ENCODE data around the gene MEGF11.
"Not testable (repeated sequence)": the region's sequence is repeated elsewhere in the genome, so short reads cannot be mapped to it uniquely, and the experiment has no call there.

MEGF11 gene

GRCh38 chr15:66019826-66020398 is 233.6 kb downstream of the MEGF11 start:
- DNase-seq: no peak

DNA sequence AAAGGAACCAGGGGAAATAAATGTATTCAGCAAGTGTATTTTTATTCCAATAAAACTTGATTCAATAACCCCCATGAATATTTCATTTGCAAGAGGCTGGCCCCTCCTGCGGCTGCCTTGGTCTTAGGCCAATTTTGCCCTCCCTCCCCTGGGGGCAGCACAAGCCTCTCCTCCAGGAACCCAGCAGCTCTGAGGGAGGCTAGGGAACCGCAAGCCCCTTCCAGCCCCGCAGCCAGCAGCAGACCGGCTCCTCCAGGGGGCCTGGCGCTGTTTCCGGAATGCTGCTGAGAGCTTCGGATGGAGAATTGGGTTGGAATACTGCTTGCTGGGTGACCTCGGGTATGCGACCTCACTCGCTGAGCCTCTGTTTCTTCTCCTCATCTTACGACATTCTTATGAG is 234.2 kb downstream of the MEGF11 start:
- DNase-seq: no peak

DNA sequence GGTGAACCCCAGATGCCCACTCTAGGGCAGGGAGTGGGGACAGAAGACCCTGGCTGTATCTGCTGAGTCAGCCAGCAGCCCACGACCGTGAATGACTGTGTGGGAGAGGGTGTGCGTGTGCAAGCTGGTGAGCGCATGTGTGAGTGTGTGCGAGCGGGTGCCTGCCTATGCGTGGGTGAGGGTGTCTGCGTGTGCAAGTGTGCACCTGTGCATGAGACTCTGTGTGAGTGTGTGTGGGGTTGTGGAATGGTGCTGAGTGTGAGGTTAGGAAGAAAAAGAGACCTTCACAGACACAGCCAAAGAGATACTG is 235.1 kb downstream of the MEGF11 start:
- DNase-seq: no peak

GRCh38 chr15:66017792-66018487 is 235.6 kb downstream of the MEGF11 start:
- no peak for DNase-seq

- no peak for DNase-seq
Measured at GRCh38 chr15:66017000-66017399, 236.6 kb downstream of the MEGF11 start.

GRCh38 chr15:66016199-66016598 is 237.4 kb downstream of the MEGF11 start:
- no peak for DNase-seq

DNA sequence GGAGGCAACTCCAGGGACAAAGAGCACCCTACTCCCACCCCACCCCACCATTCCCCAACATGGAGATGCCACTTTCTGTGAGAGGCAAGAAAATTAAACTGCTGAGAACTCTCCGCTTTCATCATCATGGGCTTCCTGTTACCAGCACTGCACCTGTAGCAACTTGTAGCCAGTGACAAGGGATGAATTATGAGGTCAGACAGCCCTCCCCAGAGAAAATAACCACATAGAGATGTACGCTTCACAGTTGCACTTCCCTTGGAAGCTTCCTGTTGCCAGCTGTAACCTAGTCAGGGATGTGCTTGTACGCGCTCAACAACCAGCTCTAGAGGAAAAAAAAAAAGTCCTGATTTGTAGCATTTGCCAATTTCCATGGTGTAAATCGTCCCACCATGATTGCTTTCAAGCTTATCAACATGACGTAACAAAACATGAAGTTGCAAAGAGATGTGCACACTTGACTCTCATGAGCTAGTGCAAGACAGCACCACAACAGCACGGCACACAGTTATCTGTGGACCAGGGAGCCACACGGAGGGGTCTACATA is 238.8 kb downstream of the MEGF11 start:
- DNase-seq: no peak

DNA sequence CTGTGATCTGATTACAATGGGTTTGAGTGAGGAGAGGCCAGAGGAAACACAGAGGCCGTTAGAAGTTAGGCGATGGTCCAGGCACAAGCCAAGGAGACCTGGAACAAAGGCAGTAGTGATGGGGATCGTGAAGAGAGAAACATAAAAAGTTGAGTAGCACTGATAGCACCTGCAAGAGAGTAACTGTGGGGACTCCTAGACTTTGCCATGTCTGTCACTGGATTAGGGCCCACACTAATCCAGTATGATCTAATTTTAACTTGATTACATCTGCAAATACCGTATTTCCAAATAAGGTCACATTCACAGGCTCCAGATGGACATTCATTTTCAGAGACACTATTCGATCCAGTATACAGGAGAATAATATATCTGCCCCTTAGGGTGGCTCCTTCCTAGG is 239.5 kb downstream of the MEGF11 start:
- no peak for DNase-seq

DNA sequence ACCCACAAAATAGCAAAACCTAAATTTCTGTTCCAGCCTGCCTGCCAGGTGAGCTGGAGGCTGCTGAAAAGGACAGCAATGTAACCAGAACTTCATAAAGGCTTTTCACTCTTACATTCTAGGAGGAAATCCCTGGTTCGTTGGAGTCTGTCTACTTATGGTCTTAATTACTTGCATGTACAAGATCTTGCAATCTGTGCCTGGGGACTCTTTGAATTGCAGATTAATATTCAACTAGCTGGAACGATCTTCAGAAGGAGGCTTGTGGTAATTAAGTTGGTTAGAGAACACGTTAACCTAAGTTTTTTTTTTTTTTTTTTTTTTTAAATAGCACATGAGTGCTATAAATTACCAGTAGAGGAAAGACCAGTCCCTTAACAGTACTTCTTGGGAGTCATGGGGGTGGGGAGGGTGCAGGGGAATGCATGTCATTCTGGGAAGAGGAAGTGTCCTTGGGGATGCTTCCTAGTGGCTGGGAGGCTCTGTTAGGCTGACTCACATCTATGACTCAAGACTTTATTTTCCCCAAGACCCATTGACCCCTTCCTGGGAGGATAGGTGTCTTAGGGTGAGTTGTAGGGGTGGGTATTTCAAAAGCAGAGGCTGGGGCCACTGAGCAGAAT is 244.5 kb downstream of the MEGF11 start:
- DNase-seq: no peak

DNA sequence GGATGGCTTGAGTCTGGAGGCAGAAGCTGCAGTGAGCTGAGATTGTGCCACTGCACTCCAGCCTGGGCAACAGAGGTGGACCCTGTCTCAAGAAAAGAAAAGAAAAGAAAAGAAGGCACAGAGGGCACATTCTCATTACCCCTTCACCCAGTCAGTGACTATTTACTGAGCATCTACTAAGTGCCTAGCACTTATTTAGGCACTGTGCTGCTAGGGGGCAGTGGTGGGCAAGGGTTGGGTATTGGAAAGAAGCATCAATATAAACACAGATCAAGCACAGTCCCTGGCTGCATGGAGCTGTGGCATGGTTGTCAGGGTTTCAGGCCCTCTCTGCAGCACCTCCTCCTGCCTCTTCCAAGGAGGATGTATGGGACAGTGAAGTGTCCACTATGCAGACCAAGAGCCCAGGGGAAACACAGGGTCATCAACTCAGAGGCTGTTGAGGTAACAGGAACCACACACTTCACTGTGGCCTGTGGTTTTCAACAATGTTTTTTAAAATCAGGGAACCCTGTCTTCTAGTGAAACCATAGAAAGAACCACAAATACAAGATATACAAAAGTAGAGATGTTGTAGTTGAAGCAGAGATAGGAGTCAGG is 245.8 kb downstream of the MEGF11 start:
- no peak for DNase-seq

- DNase-seq: no peak
Measured at GRCh38 chr15:66006986-66007385, 246.6 kb downstream of the MEGF11 start.

DNA sequence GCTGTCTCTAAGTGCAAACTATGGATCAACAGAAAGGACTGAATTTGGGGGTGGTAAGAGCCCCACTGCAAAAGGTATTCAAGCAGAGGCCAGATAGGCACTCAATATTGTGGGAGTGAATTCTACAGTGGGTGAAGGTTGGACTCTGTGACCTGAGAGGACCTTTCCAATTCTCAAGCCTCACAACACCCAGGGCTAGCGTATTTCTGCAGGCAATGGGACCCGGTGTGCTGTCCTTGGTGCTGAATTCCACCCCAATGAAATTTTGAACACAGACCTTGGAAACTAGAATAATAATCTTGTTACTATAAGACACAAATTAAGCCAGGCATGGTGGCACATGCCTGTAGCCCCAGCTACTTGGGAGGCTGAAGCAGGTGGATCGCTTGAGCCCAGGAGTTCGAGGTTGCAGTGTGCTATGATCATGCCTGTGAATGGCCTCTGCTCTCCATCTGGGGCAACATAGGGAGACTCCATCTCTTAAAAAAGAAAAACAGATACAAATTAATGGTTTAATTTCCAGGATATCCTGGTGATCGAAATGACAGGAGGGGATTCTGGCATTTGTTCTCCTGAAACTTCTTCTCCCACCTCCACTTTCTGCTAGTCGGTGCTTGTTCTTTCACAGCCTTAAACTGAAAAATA is 248.8 kb downstream of the MEGF11 start:
- no peak for DNase-seq

GRCh38 chr15:66003129-66003528 is 250.4 kb downstream of the MEGF11 start:
- DNase-seq: not testable (repeated sequence)

DNA sequence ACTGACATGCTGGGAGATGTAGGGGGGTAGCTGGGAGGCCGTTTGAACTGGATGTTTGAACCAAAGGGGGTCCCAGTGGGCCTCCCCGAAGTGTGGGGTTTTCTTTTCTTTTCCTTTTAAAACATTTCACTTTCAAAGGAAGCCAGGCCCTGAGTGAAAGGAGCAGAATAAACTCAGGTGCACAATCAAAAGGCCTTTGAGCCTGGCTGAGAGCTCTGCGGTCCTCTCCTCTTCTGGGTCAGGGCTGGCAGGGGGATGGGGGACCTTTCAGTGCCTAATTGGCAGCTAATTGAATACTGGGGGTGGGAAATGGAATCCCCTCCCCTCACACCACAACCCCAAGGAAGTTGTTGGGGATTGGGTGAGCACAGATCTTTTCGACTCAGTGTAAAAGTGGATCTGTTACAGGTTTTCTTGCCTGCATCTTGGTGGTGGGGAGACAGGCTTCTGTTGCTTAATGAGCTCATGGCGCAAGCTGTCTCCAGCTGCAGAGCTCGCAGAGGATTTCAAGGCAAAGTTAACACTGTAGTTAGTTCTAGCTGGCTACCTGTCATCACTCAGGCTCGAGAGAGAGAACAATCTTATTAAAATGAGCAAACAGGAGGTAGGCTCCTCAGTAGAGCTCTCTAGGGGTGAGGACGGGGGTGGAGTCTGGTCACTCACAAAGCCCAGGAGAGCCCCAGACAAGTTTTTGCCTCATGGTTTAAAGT is 251.7 kb downstream of the MEGF11 start:
- DNase-seq: no peak

DNA sequence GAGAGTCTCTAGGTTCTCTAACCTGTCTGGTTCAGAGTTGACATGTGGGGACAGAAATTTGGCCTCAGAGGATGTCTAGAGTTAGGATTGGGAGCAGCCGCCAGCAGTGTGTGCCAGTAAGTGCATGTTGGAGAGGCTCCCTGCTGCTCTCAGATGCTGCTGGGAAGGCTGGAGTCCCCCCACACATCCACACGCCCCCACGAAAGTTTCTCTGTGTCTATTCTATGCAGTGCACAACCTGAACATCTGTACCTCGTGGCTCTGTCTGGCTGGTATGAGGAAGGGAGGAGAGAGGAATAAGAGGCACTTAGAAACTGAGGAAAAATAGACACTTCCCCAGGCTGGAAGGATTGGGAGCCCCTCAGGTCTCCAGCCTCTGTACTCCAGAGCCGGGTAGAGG is 252.5 kb downstream of the MEGF11 start:
- no peak for DNase-seq

DNA sequence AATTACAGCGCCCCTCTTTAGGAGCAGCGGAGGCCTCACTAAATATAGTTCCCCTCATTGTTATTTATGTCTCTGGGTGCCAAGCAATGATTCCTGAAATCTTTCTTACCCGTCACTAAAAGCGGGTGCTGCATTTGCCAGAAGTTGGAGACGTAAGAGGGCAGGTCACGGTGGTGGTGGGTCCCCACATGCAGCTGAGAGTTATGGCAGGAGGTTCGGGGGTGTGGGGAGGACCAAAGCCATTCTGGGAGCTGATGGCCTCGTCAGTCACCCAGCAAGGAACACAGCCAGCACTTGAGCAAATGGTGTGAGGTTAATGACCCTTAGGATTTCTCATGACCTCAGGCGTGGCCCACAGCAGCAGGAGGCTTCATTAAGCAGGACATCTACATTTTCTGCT is 255.1 kb downstream of the MEGF11 start:
- no peak for DNase-seq

GRCh38 chr15:65996901-65997300 is 256.6 kb downstream of the MEGF11 start:
- DNase-seq: no peak

DNA sequence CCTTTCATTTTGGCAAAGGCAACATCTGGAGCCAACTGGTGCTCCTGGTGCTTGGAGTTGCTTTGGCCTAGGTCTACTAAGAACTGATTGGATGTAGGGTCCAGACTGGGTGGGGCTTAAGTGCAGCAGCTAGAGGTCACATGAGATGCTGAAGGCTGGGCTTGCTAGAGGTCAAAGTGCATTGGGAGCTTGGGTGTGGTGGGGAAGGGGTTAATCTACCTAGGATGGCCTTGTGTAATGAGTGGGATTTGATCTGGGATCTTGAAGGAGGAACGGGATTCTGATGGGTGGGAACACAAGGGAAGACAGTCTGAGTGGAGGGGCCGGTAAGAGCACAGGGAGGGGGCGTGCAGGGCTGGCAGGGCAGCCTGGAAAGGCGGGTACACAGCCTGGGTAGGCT is 258.7 kb downstream of the MEGF11 start:
- no peak for DNase-seq

- no peak for DNase-seq
Measured at GRCh38 chr15:65993762-65994161, 259.8 kb downstream of the MEGF11 start.

GRCh38 chr15:65993236-65993635 is 260.3 kb downstream of the MEGF11 start:
- no peak for DNase-seq

GRCh38 chr15:65991721-65992483 is 261.6 kb downstream of the MEGF11 start:
- DNase-seq: no peak
